H1 (cell line): ENCODE data around the gene MAGOHB. TPM values are rescaled to one million over a fixed set of nuclear protein-coding genes. Genes with fewer than 3 reads are reported as not detected.

Source experiments
- GABPA ChIP-seq: IDR thresholded peaks from 2 replicates; pipeline ENCODE4 v1.6.1; 2011; ENCODE audit warnings: mild to moderate bottlenecking, low read length, moderate library complexity, borderline replicate concordance; ENCODE audit not compliant: insufficient read depth
- JUN ChIP-seq: IDR thresholded peaks from 2 replicates; pipeline ENCODE4 v1.6.1; 2011; ENCODE audit warnings: low read depth, mild to moderate bottlenecking, improper control_type of control experiment, low read length
- PHF8 ChIP-seq: fragments of 200-600 bp; sonication (generic); conservative IDR thresholded peaks from 2 replicates; pipeline ENCODE4 v1.7.1; 2012; ENCODE audit warnings: low read depth, mild to moderate bottlenecking, inconsistent platforms, low read length, moderate library complexity
- polyA plus RNA-seq, 7 experiments: library from polyadenylated mRNA; depleted of rRNA in 3 of 7; stranded (reverse) in 5 of 7; unstranded in 2 of 7; fragments of >200 nt in 5 of 7; fragments of 200-250 nt in 2 of 7; gene quantifications; 1 replicate in 5 of 7; 2 replicates in 1 of 7; 4 replicates in 1 of 7; pipeline versions ENCODE4 v1.2.1 to v1.2.3, GENCODE V29; 2011 to 2013; ENCODE audit warnings: missing spikeins in 2 of 7, mixed read lengths in 2 of 7
- total RNA-seq: library from RNA; stranded (reverse); fragmentation: NEBNext Ultra II Directional; extraction: Animal tissue kit (Norgen Biotek cat#: 25700); gene quantifications from 2 replicates; pipeline ENCODE4 v1.2.1, GENCODE V29; 2021

Gene MAGOHB
- total and polyA plus RNA-seq, 2 of the 8 experiments (the other 6 are each of a cell fraction or from before 2014, with no cell fraction given): 21.5 to 53.7 TPM

DNA sequence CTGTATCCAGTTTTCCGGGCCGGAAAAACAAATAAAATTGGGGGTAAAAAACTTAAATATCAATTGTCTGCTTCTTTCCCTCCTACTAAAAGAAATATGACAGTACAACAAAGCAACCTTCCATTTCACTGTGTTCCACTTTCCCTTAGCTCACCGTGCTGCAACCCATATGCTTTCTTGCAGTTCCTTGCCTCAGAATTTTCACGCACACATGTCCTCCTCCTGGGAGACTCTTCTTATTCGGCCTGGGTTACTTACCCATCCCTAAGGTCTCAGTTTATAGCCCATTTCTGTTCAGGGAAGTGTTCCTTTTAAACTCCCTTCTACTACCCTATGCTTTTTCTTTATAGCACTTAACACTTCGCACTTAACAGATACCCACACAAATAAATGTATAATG is 4.5 kb upstream of the MAGOHB start (continued):
- TF ChIP-seq GABPA (no peak), JUN (no peak), PHF8 (no peak)
